ENCODE results near the gene MAPK8IP3.
A peak's percentile ranks its signal among the peaks of the same experiment; 100 is the strongest.
"Not testable (repeated sequence)": the region's sequence is repeated elsewhere in the genome, so short reads cannot be mapped to it uniquely, and the experiment has no call there.

The MAPK8IP3 gene

GRCh38 chr16:1790611-1791255, 84.7 kb downstream of the MAPK8IP3 start:
- no peak for DNase-seq

GRCh38 chr16:1791256-1791942, 85.4 kb downstream of the MAPK8IP3 start:
- DNase-seq = no peak

GRCh38 chr16:1791943-1792812, 86.2 kb downstream of the MAPK8IP3 start:
- DNase-seq = no peak

- DNase-seq = no peak
Measured at GRCh38 chr16:1792836-1793577, 87.0 kb downstream of the MAPK8IP3 start.

GRCh38 chr16:1793578-1794220, 87.7 kb downstream of the MAPK8IP3 start, which contains the start of gene IGFALS:
Gene IGFALS (minus strand): TSS chr16:1793705. CDS start chr16:1793652, 53 bp downstream.
- no peak for DNase-seq

- DNase-seq = no peak
Measured at GRCh38 chr16:1794221-1794871, 88.4 kb downstream of the MAPK8IP3 start.

- DNase-seq = no peak
Measured at GRCh38 chr16:1794908-1795666, 89.1 kb downstream of the MAPK8IP3 start.

- DNase-seq = not testable (repeated sequence)
Measured at GRCh38 chr16:1799263-1799662, 93.3 kb downstream of the MAPK8IP3 start.

- DNase-seq = no peak
Measured at GRCh38 chr16:1800701-1801100, 94.7 kb downstream of the MAPK8IP3 start.

- no peak for DNase-seq
Measured at GRCh38 chr16:1807626-1808025, 101.6 kb downstream of the MAPK8IP3 start.

- DNase-seq = no peak
Measured at GRCh38 chr16:1808691-1809090, 102.7 kb downstream of the MAPK8IP3 start.

- no peak for DNase-seq
Measured at GRCh38 chr16:1809281-1809801, 103.3 kb downstream of the MAPK8IP3 start.

GRCh38 chr16:1810106-1810505, 104.1 kb downstream of the MAPK8IP3 start:
- DNase-seq = no peak

- DNase-seq = no peak
Measured at GRCh38 chr16:1810536-1810935, 104.5 kb downstream of the MAPK8IP3 start.

- DNase-seq = peak; percentile 65
Measured at GRCh38 chr16:1812732-1813163, 106.8 kb downstream of the MAPK8IP3 start.

GRCh38 chr16:1815461-1815860, 109.5 kb downstream of the MAPK8IP3 start:
- no peak for DNase-seq

GRCh38 chr16:1816396-1817275, 110.6 kb downstream of the MAPK8IP3 start:
- DNase-seq = no peak

- DNase-seq = no peak
Measured at GRCh38 chr16:1817276-1817589, 111.2 kb downstream of the MAPK8IP3 start.

- DNase-seq = no peak
Measured at GRCh38 chr16:1817716-1818115, 111.7 kb downstream of the MAPK8IP3 start.
